ENCODE measurements around the gene TTLL5.

Gene TTLL5

GRCh38 chr14:75697386-75697785, 36.3 kb downstream of the TTLL5 start:
- peak in 5 of 56 donors; percentile 4 to 10 (median 6) for DNase-seq

GRCh38 chr14:75697918-75698317, 36.9 kb downstream of the TTLL5 start:
- peak in 1 of 56 donors; percentile 8 for DNase-seq

GRCh38 chr14:75699331-75699730, 38.3 kb downstream of the TTLL5 start:
- DNase-seq = no peak

- DNase-seq = no peak
Observed at GRCh38 chr14:75700295-75700694, 39.2 kb downstream of the TTLL5 start.

GRCh38 chr14:75702122-75702521, 41.1 kb downstream of the TTLL5 start:
- DNase-seq = peak in 3 of 56 donors; percentile 6 to 28 (median 11)

- DNase-seq = peak in 17 of 56 donors; percentile 2 to 46 (median 17)
Observed at GRCh38 chr14:75702616-75703261, 41.7 kb downstream of the TTLL5 start.

GRCh38 chr14:75703467-75703866, 42.4 kb downstream of the TTLL5 start:
- no peak for DNase-seq

GRCh38 chr14:75705014-75705413, 44.0 kb downstream of the TTLL5 start:
- DNase-seq = no peak

- peak in 47 of 56 donors; percentile 6 to 90 (median 49) for DNase-seq
Observed at GRCh38 chr14:75709207-75709812, 48.3 kb downstream of the TTLL5 start.

- DNase-seq = peak in 28 of 56 donors; percentile 0 to 65 (median 24)
Observed at GRCh38 chr14:75711105-75711795, 50.2 kb downstream of the TTLL5 start.

- peak in 55 of 56 donors; percentile 9 to 91 (median 72) for DNase-seq
Observed at GRCh38 chr14:75711796-75712211, 50.8 kb downstream of the TTLL5 start.

GRCh38 chr14:75714991-75715390, 53.9 kb downstream of the TTLL5 start:
- no peak for DNase-seq

GRCh38 chr14:75715926-75716780, 55.1 kb downstream of the TTLL5 start:
- peak in 1 of 56 donors; percentile 9 for DNase-seq

GRCh38 chr14:75717729-75718128, 56.7 kb downstream of the TTLL5 start:
- no peak for DNase-seq

GRCh38 chr14:75718199-75718598, 57.2 kb downstream of the TTLL5 start:
- DNase-seq = no peak

GRCh38 chr14:75720116-75720515, 59.1 kb downstream of the TTLL5 start:
- DNase-seq = no peak

GRCh38 chr14:75720842-75721498, 59.9 kb downstream of the TTLL5 start:
- peak in 51 of 56 donors; percentile 10 to 84 (median 53) for DNase-seq

GRCh38 chr14:75723716-75724115, 62.7 kb downstream of the TTLL5 start:
- no peak for DNase-seq

GRCh38 chr14:75724414-75725204, 63.6 kb downstream of the TTLL5 start:
- DNase-seq = no peak

- no peak for DNase-seq
Observed at GRCh38 chr14:75725481-75725880, 64.4 kb downstream of the TTLL5 start.

Data from amygdala (tissue), 56 donors.